Gastrocnemius medialis (tissue), 4 donors: ENCODE data around the gene PSAP.

Experiments used
- POLR2A ChIP-seq, 2 donors: fragments of 450-650 bp; IDR thresholded peaks; one replicate each; pipeline ENCODE4 v1.6.1; 2017; ENCODE audit warnings: antibody characterized with exemption in 2 of 2, mild to moderate bottlenecking in 2 of 2, moderate library complexity in 2 of 2
- TF ChIP-seq, protein P1 (sequence below), 5 experiments: fragments of 450-650 bp in 3 of 5; fragments of 200-600 bp in 2 of 5; sonication (generic) in 2 of 5; IDR thresholded peaks in 4 of 5; conservative IDR thresholded peaks in 1 of 5; 1 replicate in 4 of 5; 2 replicates in 1 of 5; pipeline ENCODE4 v1.5.1; 2016 to 2019; ENCODE audit warnings: antibody characterized with exemption in 5 of 5, mild to moderate bottlenecking in 3 of 5, moderate library complexity in 3 of 5

DNA sequence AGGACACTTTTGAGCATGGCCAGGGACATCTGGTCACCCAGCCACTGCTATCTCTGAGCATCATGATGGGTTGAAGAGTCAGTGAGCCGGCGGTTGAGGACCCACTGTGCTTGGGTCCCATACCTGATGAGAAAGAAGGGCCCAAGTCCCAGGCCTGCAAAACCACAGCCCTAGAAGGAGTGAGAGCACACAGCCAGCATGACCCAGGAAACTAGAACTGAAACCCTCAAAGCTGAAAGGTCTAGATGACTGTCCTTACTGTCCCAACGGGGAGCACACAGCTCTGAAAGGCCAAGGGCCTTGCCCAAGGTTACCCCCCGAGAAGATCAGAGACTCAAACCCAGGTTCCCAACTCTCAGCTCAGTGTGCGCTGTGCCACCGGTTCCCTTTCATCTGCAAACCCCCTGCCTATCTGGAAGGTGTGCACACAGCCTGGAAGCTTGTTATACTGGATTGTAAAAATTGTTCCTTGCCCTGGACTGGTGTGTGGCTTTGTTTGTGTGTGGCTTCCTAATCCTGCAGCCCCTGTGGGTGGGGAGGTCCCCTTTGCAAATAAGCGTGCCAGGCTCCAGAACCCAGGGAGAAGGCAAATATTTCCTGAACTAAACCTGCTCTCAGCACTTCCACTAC is 22.6 kb upstream of the PSAP start:
- TF ChIP-seq, protein P1, sequence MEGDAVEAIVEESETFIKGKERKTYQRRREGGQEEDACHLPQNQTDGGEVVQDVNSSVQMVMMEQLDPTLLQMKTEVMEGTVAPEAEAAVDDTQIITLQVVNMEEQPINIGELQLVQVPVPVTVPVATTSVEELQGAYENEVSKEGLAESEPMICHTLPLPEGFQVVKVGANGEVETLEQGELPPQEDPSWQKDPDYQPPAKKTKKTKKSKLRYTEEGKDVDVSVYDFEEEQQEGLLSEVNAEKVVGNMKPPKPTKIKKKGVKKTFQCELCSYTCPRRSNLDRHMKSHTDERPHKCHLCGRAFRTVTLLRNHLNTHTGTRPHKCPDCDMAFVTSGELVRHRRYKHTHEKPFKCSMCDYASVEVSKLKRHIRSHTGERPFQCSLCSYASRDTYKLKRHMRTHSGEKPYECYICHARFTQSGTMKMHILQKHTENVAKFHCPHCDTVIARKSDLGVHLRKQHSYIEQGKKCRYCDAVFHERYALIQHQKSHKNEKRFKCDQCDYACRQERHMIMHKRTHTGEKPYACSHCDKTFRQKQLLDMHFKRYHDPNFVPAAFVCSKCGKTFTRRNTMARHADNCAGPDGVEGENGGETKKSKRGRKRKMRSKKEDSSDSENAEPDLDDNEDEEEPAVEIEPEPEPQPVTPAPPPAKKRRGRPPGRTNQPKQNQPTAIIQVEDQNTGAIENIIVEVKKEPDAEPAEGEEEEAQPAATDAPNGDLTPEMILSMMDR (IDR thresholded peaks at IDR 0.05 in 4 of 5, conservative IDR thresholded peaks at IDR 0.05 in 1 of 5), result no peak
- TF ChIP-seq POLR2A (IDR thresholded peaks at IDR 0.05), result no peak
